Activated CD4-positive, alpha-beta T cell treated with anti-CD3 and anti-CD28 coated beads for 36 hours (primary cell): ENCODE data around the gene WFS1. TPM values are rescaled to one million over a fixed set of nuclear protein-coding genes. Genes with fewer than 3 reads are reported as not detected.
A peak's percentile ranks its signal among the peaks of the same experiment; 100 is the strongest.

Source experiments
- ATAC-seq: fragments of 200-7000 bp; cut with Tn5 transposase; one replicate; pipeline ENCODE4 v1.10.0; 2021; ENCODE audit warnings: mild to moderate bottlenecking, moderate library complexity
- CTCF ChIA-PET: fragments of 350-600 bp; sonication (Branson Sonifier 250); formaldehyde crosslinking; loops from one replicate; lab custom pipeline; 2021; ENCODE audit warnings: antibody characterized with exemption; lab: Charles Lee
- POLR2A ChIA-PET: fragments of 350-600 bp; sonication (Branson Sonifier 250); formaldehyde crosslinking; loops from one replicate; lab custom pipeline; 2021; ENCODE audit warnings: antibody characterized with exemption, inconsistent platforms; lab: Charles Lee
- DNase-seq: peaks from one replicate; pipeline ENCODE4 v3.0.0-alpha.2; 2020
- H3K27ac Mint-ChIP-seq: one replicate; pipeline ENCODE4 v1.8.0; 2021; ENCODE audit warnings: mixed read lengths
- H3K27me3 Mint-ChIP-seq: one replicate; pipeline ENCODE4 v1.8.0; 2021; ENCODE audit warnings: mixed read lengths
- H3K36me3 Mint-ChIP-seq: one replicate; pipeline ENCODE4 v1.8.0; 2021; ENCODE audit warnings: low read depth, mixed read lengths
- H3K4me1 Mint-ChIP-seq: one replicate; pipeline ENCODE4 v1.8.0; 2021; ENCODE audit warnings: mixed read lengths
- H3K4me3 Mint-ChIP-seq: one replicate; pipeline ENCODE4 v1.8.0; 2021; ENCODE audit warnings: mild to moderate bottlenecking, moderate library complexity, mixed read lengths
- H3K9me3 Mint-ChIP-seq: one replicate; pipeline ENCODE4 v1.8.0; 2021; ENCODE audit warnings: low read depth, mixed read lengths
- intact Hi-C, 2 experiments: fragments of 100-400 bp; cut with DNase I in 1 of 2; cut with micrococcal nuclease in 1 of 2; formaldehyde crosslinking; loops; one replicate each; pipeline versions ENCODE4 v1.14.2 to v1.15.1; 2022 to 2024; cut with DNase I, micrococcal nuclease
- total RNA-seq, 2 experiments: library from RNA; stranded (reverse); gene quantifications; one replicate each; pipeline ENCODE4 v1.2.3, GENCODE V29; 2021

The WFS1 gene
- total RNA-seq, 2 experiments from 2014 or later = 3.4 to 4.8 TPM

DNA sequence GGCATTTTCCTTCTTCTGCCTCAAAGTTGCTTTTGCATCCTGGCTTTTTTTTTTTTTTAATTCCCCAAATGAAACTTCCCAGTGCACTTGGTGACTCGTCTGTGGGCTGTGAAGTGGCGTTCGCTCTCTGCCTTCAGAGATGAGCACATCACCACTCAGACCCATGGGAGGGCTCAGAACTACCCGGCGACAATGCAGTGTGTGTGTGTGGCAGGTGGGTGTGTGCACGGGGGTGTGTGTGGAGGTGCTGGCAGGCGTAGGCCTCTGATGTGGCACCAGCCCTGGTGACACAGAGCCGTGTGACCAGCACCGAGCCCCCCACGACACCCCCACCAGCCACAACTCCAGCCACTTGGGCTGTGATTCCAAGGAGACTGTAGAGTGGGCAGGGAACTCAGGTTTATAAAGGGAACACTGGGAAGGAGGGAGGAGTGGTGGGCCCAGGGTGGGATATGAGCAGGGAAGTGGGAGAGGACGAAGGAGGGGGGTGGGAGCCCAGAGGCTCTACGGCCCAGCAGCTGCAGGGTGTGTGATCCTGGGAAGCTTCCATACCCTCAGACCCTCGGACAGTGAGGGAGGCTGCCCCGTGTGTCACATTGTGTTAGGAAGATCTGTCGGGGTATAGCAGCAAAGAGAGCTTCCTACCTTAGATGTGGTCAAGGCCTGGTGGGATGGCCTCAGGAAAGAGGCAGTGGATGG, 6.0 kb upstream of the WFS1 start:
- H3K27me3 Mint-ChIP-seq = peaks cover 18% of the 10 kb centered on the region
- no peaks in the 10 kb centered on the region for H3K9me3 Mint-ChIP-seq
- peaks cover 4% of the 10 kb centered on the region for H3K4me1 Mint-ChIP-seq
- no peak overlapping the region for H3K4me3 Mint-ChIP-seq
- H3K36me3 Mint-ChIP-seq = no peaks in the 10 kb centered on the region
- intact Hi-C loops = loop anchor here in 1 of 2 experiments (1.0 kb wide), 1 partner anchor 64 kb away; no protein-coding TSS in a partner anchor
- DNase-seq (no peak), ATAC-seq (no peak)
- CTCF ChIA-PET = interaction anchor here (0.7 to 1.0 kb wide), 3 partner anchors 13 to 70 kb away, joined by 3 to 5 read pairs (median 3); no protein-coding TSS in a partner anchor
- POLR2A ChIA-PET = interaction anchor here (0.6 kb wide), 1 partner anchor 61 kb away, joined by 3 read pairs; no protein-coding TSS in a partner anchor
- H3K27ac Mint-ChIP-seq = no peak overlapping the region

DNA sequence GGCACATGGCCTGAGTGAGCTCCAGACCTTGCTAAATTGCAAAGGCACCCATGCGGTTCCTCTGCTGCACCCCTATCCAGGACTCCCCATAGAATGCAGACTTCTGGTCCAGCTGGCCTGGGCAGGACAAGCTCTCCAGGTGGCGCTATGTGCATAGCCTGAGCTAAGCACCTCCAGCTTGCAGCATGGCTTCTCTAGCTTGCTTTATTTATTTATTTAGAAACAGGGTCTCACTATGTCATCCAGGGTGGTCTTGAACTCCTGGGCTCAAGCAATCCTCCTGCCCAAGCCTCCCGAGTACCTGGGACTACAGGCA, 5.5 kb upstream of the WFS1 start:
- Mint-ChIP-seq H3K27me3 (peaks cover 15% of the 10 kb centered on the region), H3K4me1 (peaks cover 8% of the 10 kb centered on the region), H3K9me3 (no peaks in the 10 kb centered on the region), H3K27ac (no peak overlapping the region), H3K4me3 (no peak overlapping the region), H3K36me3 (no peaks in the 10 kb centered on the region)
- ChIA-PET POLR2A (interaction anchor here (0.6 kb wide), 1 partner anchor 61 kb away, joined by 3 read pairs; no protein-coding TSS in a partner anchor), CTCF (interaction anchor here (0.7 to 1.0 kb wide), 3 partner anchors 12 to 69 kb away, joined by 3 to 5 read pairs (median 3); no protein-coding TSS in a partner anchor)
- intact Hi-C loops = loop anchor here in 1 of 2 experiments (1.0 kb wide), 1 partner anchor 63 kb away; no protein-coding TSS in a partner anchor
- ATAC-seq (peak; percentile 64), DNase-seq (peak; percentile 59)

DNA sequence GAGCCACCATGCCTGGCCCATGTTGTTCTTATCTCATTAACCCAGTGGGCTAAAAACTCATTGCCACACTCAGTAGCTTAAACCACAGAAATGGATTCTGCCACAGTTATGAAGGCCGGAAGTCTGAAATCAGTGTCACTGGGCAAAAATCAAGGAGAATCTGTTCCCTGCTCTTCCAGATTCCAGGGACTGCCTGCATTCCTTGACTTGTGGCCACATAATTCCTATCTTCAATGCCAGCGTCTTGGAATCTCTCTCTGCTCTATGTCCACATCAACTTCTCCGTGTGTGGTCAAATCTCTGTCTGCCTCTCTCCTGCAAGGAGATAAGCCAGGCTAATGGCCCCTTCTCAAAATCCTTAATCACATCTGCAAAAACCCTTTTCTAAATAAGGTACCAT, 4.1 kb upstream of the WFS1 start:
- CTCF ChIA-PET = interaction anchor here (0.6 to 1.5 kb wide), 2 partner anchors 15 to 1719 kb away, joined by 3 to 9 read pairs; no protein-coding TSS in a partner anchor
- peaks cover 11% of the 10 kb centered on the region for H3K4me1 Mint-ChIP-seq
- H3K27me3 Mint-ChIP-seq = peaks cover 12% of the 10 kb centered on the region
- intact Hi-C loops = loop anchor here (5.0 kb wide), 3 partner anchors 62 to 1973 kb away; partner anchors contain the start of genes LYAR (in 1 of the 2) and ZBTB49 (in 1 of the 2)
- no peaks in the 10 kb centered on the region for H3K9me3 Mint-ChIP-seq
- POLR2A ChIA-PET = no interaction called here
- DNase-seq (no peak), ATAC-seq (no peak)
- H3K36me3 Mint-ChIP-seq = no peaks in the 10 kb centered on the region
- H3K27ac Mint-ChIP-seq = no peak overlapping the region
- H3K4me3 Mint-ChIP-seq = no peak overlapping the region

DNA sequence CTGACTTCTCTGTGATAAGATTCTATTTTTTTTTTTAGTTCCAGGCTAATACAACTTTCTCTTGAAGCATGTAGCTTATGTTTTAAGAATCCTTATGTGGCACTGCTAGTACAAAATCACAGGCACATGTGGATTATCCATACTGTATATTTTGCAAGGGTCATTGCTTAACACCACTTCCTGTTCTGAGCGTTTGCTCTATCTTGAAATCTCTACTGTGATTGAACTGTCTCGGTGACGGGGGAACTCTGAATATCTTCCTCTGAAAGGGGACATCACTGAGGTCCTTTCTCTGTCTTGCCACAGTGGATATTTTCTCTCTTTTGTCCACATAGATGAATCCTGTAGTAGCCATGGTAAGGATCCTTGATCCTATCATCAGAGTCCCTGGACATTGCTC, 2.1 kb upstream of the WFS1 start:
- ATAC-seq = no peak
- POLR2A ChIA-PET = no interaction called here

DNA sequence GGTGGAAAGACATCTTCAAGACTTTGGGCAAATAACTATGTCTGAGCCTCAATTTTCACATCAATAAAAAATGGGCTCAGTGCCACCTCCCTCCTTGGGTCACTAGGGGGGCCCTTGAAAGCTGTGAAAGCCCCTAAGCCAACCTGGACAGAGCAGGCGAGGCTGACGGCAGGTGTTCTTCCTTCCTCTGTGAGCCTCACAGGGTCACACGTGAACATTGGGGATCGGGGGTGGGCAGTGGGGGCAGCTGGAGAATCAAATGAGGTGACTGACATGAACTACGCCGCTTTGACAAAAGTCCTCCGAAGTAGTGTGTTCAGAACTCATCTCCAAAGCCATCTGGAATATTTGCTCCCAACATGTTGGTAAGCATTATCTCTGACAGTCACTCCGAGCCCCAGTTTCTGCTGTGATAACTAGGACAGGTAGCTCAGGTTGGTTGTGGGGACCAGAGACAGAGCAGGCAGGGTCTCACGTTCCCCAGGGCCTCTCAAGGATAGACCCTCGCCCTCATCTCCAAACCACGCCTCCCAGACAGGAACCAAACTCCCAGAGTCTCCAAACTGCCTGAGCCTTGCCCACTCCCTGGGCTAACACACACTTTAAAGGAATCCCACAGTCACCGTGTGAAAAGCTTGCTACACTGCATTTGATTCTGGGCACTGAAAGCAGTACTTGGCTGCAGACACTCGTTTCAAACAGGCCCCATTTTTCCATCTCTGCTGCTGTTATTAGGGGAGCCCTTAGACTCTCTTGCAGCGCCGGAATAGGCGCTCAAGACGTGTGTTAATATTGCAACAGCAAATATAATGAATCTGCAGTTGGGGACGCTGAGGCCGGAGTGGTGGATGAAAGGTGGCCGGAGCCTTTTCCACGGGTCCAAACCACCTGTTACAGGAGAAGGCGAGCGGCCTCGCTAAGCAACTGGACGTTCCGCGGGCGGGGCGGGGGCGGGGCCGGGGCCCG, 717 bp upstream of the WFS1 start:
- Mint-ChIP-seq H3K4me3 (peak overlapping the region; percentile 70), H3K27ac (no peak overlapping the region), H3K36me3 (no peaks in the 10 kb centered on the region), H3K4me1 (peaks cover 16% of the 10 kb centered on the region), H3K9me3 (no peaks in the 10 kb centered on the region), H3K27me3 (peaks cover 7% of the 10 kb centered on the region)
- DNase-seq (no peak), ATAC-seq (peak; percentile 3)
- POLR2A ChIA-PET = interaction anchor here (0.8 kb wide), 1 partner anchor 68 kb away, joined by 3 read pairs; the partner anchor contains the start of gene JAKMIP1
- intact Hi-C loops = loop anchor here (1.0 to 5.0 kb wide), 9 partner anchors 40 to 1977 kb away; partner anchors contain the start of genes JAKMIP1 (in 1 of the 2), KIAA0232 (in 1 of the 2), LYAR (in 1 of the 2) and MAN2B2 (in 1 of the 2)
- CTCF ChIA-PET = interaction anchor here (0.7 to 1.2 kb wide), 4 partner anchors 18 to 63 kb away, joined by 3 to 6 read pairs (median 3); no protein-coding TSS in a partner anchor

More for the DNA sequence above, 2.1 kb upstream of the WFS1 start:
- no peak overlapping the region for H3K4me3 Mint-ChIP-seq
- peaks cover 16% of the 10 kb centered on the region for H3K4me1 Mint-ChIP-seq
- H3K36me3 Mint-ChIP-seq = no peaks in the 10 kb centered on the region
- H3K27ac Mint-ChIP-seq = no peak overlapping the region
- H3K9me3 Mint-ChIP-seq = no peaks in the 10 kb centered on the region
- peaks cover 7% of the 10 kb centered on the region for H3K27me3 Mint-ChIP-seq
- intact Hi-C loops = loop anchor here (5.0 kb wide), 3 partner anchors 60 to 1975 kb away; partner anchors contain the start of genes LYAR (in 1 of the 2) and ZBTB49 (in 1 of the 2)
- CTCF ChIA-PET = interaction anchor here (1.0 to 1.2 kb wide), 2 partner anchors 53 to 64 kb away, joined by 3 to 4 read pairs; no protein-coding TSS in a partner anchor
- no peak for DNase-seq

DNA sequence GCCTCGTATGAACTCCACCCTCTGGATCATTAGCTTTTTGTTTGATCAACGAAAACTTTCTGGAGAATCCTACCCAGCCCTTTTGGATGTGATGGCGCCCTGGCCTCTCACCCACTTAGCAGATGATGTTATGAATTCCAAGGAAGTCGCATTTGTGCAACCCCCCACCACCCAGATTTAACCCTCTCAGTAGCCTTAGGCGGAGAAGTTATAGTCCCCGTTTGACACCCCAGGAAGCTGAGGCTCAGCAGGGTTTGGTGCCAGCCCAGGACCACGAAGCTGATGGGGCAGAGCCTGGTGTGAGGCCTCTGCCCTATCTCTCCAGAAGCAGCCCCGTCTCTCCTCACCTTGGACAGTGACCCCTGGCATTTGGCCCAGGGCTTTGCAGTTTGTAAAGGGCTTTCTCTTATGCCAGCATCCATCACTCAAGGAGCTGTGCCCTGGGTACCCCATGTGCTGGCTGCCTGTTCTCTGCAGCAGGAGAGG, 1.0 kb downstream of the WFS1 start:
- Mint-ChIP-seq H3K9me3 (no peaks in the 10 kb centered on the region), H3K27ac (no peak overlapping the region), H3K4me3 (peak overlapping the region; percentile 71), H3K27me3 (peaks cover 7% of the 10 kb centered on the region), H3K36me3 (no peaks in the 10 kb centered on the region), H3K4me1 (peaks cover 16% of the 10 kb centered on the region)
- ChIA-PET CTCF (interaction anchor here (0.7 to 0.9 kb wide), 3 partner anchors 18 to 58 kb away, joined by 3 to 5 read pairs (median 3); no protein-coding TSS in a partner anchor), POLR2A (no interaction called here)
- DNase-seq (no peak), ATAC-seq (no peak)
- intact Hi-C loops = no loop called here

DNA sequence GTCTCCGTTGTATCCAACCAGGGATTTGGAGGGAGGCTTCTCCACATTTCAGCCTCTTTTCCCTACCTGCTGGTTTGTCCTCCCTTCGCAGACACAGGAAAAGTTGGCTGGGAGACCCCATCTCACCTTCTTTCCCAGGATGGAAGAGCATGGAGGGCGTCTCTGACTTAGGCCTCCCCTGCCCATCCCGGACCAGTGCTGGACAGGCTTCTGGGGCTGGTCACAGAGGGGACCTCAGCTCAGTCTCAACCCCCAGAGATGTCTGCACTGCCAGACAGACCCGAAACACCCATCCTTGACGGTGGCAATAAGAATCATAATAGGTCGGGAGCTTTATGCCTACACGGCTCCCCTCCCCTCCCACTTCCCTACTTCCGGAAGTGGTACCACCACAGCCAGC, 1.6 kb downstream of the WFS1 start:
- ATAC-seq (no peak), DNase-seq (no peak)
- peak overlapping the region; percentile 71 for H3K4me3 Mint-ChIP-seq
- no peaks in the 10 kb centered on the region for H3K9me3 Mint-ChIP-seq
- H3K27me3 Mint-ChIP-seq = peaks cover 7% of the 10 kb centered on the region
- H3K27ac Mint-ChIP-seq = no peak overlapping the region
- POLR2A ChIA-PET = no interaction called here
- intact Hi-C loops = no loop called here
- no peaks in the 10 kb centered on the region for H3K36me3 Mint-ChIP-seq
- peaks cover 16% of the 10 kb centered on the region for H3K4me1 Mint-ChIP-seq
- CTCF ChIA-PET = interaction anchor here (0.9 kb wide), 1 partner anchor 20 kb away, joined by 5 read pairs; no protein-coding TSS in a partner anchor

DNA sequence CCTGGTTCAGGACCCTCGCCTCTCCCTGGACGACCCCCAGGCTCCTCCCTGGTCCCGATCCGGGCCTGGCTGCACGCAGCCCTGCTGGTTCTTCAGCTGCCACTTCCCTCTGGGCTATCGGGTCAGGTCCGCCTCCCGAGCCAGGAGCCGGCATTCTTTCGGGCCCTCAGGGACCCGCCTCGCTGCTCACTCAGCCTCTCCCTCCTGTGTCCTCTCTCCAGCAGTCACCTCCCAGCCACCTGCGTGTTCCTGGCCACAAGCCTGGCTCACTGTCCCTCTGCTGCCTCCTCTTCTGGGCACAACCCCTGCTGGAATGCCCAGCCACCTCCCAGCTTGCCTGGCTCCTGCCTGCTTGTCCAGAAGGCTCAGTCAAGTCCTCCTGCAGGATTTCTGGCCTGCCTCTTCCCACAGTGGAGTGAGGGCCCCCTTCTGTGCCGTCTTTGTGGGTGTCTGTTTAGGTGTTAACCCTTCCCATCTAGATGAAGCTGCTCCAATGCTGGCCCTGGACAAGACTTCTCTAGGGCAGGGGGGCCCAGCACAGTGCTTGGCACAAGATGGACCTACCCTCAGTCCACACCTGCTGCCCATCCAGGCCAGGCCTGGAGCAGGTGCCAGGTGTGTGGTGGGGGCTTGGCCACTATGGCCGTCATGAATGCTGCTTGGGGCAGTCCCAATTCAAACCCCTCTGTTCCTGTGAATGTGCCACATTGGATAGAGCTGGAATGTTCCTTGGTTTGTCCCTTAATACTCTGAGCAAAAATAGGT, 2.2 kb downstream of the WFS1 start:
- H3K36me3 Mint-ChIP-seq = no peaks in the 10 kb centered on the region
- ChIA-PET CTCF (interaction anchor here (0.7 to 1.1 kb wide), 3 partner anchors 16 to 56 kb away, joined by 3 read pairs; no protein-coding TSS in a partner anchor), POLR2A (no interaction called here)
- no peak overlapping the region for H3K27ac Mint-ChIP-seq
- H3K27me3 Mint-ChIP-seq = peaks cover 7% of the 10 kb centered on the region
- no peak for DNase-seq
- no peaks in the 10 kb centered on the region for H3K9me3 Mint-ChIP-seq
- intact Hi-C loops = no loop called here
- peaks cover 16% of the 10 kb centered on the region for H3K4me1 Mint-ChIP-seq
- ATAC-seq = no peak
- H3K4me3 Mint-ChIP-seq = no peak overlapping the region

DNA sequence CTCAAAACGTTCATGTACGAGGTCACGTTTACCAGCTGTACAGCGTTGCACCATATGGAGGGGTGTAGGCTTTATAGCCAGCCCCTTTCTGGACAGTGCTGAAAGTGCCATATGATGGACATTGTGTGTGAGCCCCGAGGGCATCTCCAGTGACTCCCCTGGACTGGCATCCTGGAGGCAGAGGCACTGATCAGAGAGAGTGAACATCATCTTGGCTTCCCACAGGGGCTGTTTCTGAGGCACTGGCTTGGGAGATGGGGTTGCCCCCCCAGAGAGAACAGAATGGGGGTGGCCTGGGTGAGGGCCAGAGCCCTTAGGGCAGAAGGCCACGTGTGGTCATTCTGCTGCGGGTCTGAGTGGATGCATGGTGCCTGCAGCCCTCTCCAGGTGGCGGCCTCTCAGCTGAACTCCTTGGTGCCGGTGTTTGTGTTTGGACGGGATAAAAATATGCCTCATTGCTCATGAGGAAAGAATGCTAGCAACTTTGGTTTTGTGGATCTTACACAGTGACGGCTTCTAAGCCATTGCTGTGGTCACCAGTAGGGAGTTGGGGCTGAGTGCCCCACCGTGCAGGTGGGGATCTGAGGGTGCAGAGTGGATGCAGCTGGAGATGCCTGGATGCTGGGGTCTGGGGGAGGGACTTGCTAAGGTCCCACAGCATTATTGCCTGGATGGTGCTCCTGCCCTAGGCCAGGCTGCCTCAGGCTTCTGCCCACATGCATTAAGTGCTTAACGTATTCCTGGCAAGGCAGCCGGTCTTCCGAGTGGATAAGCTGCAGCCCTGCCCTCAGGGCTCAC, 3.4 kb downstream of the WFS1 start:
- DNase-seq = no peak
- Mint-ChIP-seq H3K36me3 (no peaks in the 10 kb centered on the region), H3K9me3 (no peaks in the 10 kb centered on the region), H3K27ac (no peak overlapping the region), H3K4me1 (peaks cover 14% of the 10 kb centered on the region), H3K27me3 (peaks cover 2% of the 10 kb centered on the region), H3K4me3 (no peak overlapping the region)
- intact Hi-C loops = no loop called here
- ChIA-PET CTCF (interaction anchor here (0.9 to 1.4 kb wide), 3 partner anchors 22 to 55 kb away, joined by 3 to 6 read pairs (median 3); no protein-coding TSS in a partner anchor), POLR2A (no interaction called here)
- no peak for ATAC-seq
